WTC11 (cell line): ENCODE results near the gene CRYBA1. TPM values are rescaled to one million over a fixed set of nuclear protein-coding genes. Genes with fewer than 3 reads are reported as not detected.

Experiments
- ATAC-seq: fragments of 200-7000 bp; cut with Tn5 transposase; 2 replicates; pipeline ENCODE4 v1.10.0; 2021; ENCODE audit warnings: mild to moderate bottlenecking, moderate library complexity
- CTCF ChIA-PET: fragments of 300-600 bp; sonication (Branson Sonifier 250); formaldehyde crosslinking; loops from one replicate; lab custom pipeline; 2021; ENCODE audit warnings: antibody characterized with exemption; lab: Charles Lee
- POLR2A ChIA-PET: fragments of 350-600 bp; sonication (Branson Sonifier 250); formaldehyde crosslinking; loops from one replicate; lab custom pipeline; 2021; ENCODE audit warnings: antibody characterized with exemption; lab: Charles Lee
- DNase-seq: peaks from one replicate; pipeline ENCODE4 v3.0.0; 2021; ENCODE audit warnings: low spot score
- H3K27ac Mint-ChIP-seq: 2 replicates; pipeline ENCODE4 v1.8.0; 2021; ENCODE audit warnings: mixed read lengths
- H3K27me3 Mint-ChIP-seq: 2 replicates; pipeline ENCODE4 v1.8.0; 2021; ENCODE audit warnings: low read depth, mild to moderate bottlenecking, moderate library complexity, mixed read lengths
- H3K36me3 Mint-ChIP-seq: 2 replicates; pipeline ENCODE4 v1.8.0; 2021; ENCODE audit warnings: mixed read lengths
- H3K4me1 Mint-ChIP-seq: 2 replicates; pipeline ENCODE4 v1.8.0; 2022; ENCODE audit warnings: mixed read lengths
- H3K4me3 Mint-ChIP-seq: 2 replicates; pipeline ENCODE4 v1.8.0; 2021; ENCODE audit warnings: mild to moderate bottlenecking, moderate library complexity, mixed read lengths
- H3K9me3 Mint-ChIP-seq: 2 replicates; pipeline ENCODE4 v1.8.0; 2021; ENCODE audit warnings: mixed read lengths
- ATF6 ChIP-seq: sonication (generic); formaldehyde crosslinking; IDR thresholded peaks from 2 replicates; pipeline ENCODE4 v1.8.1; 2023; ENCODE audit warnings: mild to moderate bottlenecking, missing genetic modification reagents
- CDX4 ChIP-seq: fragments of 250-450 bp; sonication (Bioruptor Pico); IDR thresholded peaks from 2 replicates; pipeline ENCODE4 v1.9.0; 2021; ENCODE audit warnings: moderate library complexity, mild to moderate bottlenecking, inconsistent platforms, borderline replicate concordance
- CREB1 ChIP-seq: sonication (generic); formaldehyde crosslinking; IDR thresholded peaks from 2 replicates; pipeline ENCODE4 v1.8.0; 2023; ENCODE audit warnings: mild to moderate bottlenecking, missing genetic modification reagents
- CREM ChIP-seq: sonication (generic); formaldehyde crosslinking; IDR thresholded peaks from 2 replicates; pipeline ENCODE4 v1.8.1; 2022; ENCODE audit warnings: mild to moderate bottlenecking, missing genetic modification reagents, moderate library complexity
- EMX1 ChIP-seq: fragments of 250-450 bp; sonication (Bioruptor Pico); IDR thresholded peaks from 2 replicates; pipeline ENCODE4 v1.8.0; 2021; ENCODE audit warnings: mild to moderate bottlenecking
- ETV6 ChIP-seq: sonication (generic); formaldehyde crosslinking; IDR thresholded peaks from 2 replicates; pipeline ENCODE4 v1.8.1; 2022; ENCODE audit warnings: mild to moderate bottlenecking, missing genetic modification reagents
- FOXJ3 ChIP-seq: sonication (generic); formaldehyde crosslinking; IDR thresholded peaks from 2 replicates; pipeline ENCODE4 v1.9.0; 2021; ENCODE audit warnings: missing genetic modification reagents, mild to moderate bottlenecking, borderline replicate concordance
- RORB ChIP-seq: fragments of 250-450 bp; sonication (Bioruptor Pico); IDR thresholded peaks from 2 replicates; pipeline ENCODE4 v1.9.0; 2021; ENCODE audit warnings: mild to moderate bottlenecking
- SP1 ChIP-seq: sonication (generic); formaldehyde crosslinking; conservative IDR thresholded peaks from 2 replicates; pipeline ENCODE4 v1.8.1; 2022; ENCODE audit warnings: missing genetic modification reagents
- ZNF138 ChIP-seq: sonication (generic); formaldehyde crosslinking; conservative IDR thresholded peaks from 2 replicates; pipeline ENCODE4 v1.8.1; 2022; ENCODE audit warnings: mild to moderate bottlenecking, moderate library complexity, missing genetic modification reagents
- ZNF396 ChIP-seq: fragments of 250-450 bp; sonication (Bioruptor Pico); IDR thresholded peaks from 2 replicates; pipeline ENCODE4 v1.8.0; 2021; ENCODE audit warnings: mild to moderate bottlenecking, moderate library complexity, borderline replicate concordance
- ZNF423 ChIP-seq: fragments of 250-450 bp; sonication (Bioruptor Pico); IDR thresholded peaks from 2 replicates; pipeline ENCODE4 v2.1.2; 2022; ENCODE audit warnings: mild to moderate bottlenecking, moderate library complexity
- total RNA-seq: library from RNA; stranded (reverse); gene quantifications from 3 replicates; pipeline ENCODE4 v1.2.3, GENCODE V29; 2021
- TF ChIP-seq, protein P1 (sequence below): sonication (generic); formaldehyde crosslinking; IDR thresholded peaks from 2 replicates; pipeline ENCODE4 v1.8.1; 2023; ENCODE audit warnings: mild to moderate bottlenecking, missing genetic modification reagents, borderline replicate concordance
- TF ChIP-seq, protein P2 (sequence below): fragments of 250-450 bp; sonication (Bioruptor Pico); IDR thresholded peaks from 2 replicates; pipeline ENCODE4 v1.9.0; 2021; ENCODE audit warnings: mild to moderate bottlenecking
- TF ChIP-seq, protein P3 (sequence below): sonication (generic); formaldehyde crosslinking; IDR thresholded peaks from 2 replicates; pipeline ENCODE4 v1.8.1; 2022; ENCODE audit warnings: low read depth, mild to moderate bottlenecking, moderate library complexity, missing genetic modification reagents, borderline replicate concordance
- TF ChIP-seq, protein P4 (sequence below): sonication (generic); formaldehyde crosslinking; IDR thresholded peaks from 2 replicates; pipeline ENCODE4 v1.8.1; 2023; ENCODE audit warnings: mild to moderate bottlenecking, missing genetic modification reagents
- TF ChIP-seq, protein P5 (sequence below): sonication (generic); formaldehyde crosslinking; IDR thresholded peaks from 2 replicates; pipeline ENCODE4 v1.8.0; 2022; ENCODE audit warnings: mild to moderate bottlenecking, missing genetic modification reagents

The CRYBA1 gene
- total RNA-seq, 1 experiment from 2014 or later: not detected

DNA sequence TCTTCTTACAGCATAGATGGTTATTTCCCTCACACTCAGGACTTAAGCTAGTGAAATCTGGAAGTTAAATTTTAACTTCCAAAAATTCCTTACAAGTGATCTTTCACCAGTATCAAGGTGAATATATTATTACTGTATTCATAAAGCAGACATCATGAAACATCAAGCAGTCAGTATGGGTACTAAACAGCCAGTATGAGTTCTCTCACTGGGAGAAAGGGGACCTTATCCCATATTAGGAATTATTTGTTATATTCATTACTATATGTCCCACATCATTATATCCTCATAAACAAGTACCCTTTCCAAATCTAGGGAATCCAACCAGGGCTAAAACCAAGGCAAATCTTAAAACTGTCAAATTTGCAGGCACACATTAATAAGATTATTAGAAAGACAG lies 32.0 kb downstream of the CRYBA1 start (continued):
- TF ChIP-seq, protein P1, sequence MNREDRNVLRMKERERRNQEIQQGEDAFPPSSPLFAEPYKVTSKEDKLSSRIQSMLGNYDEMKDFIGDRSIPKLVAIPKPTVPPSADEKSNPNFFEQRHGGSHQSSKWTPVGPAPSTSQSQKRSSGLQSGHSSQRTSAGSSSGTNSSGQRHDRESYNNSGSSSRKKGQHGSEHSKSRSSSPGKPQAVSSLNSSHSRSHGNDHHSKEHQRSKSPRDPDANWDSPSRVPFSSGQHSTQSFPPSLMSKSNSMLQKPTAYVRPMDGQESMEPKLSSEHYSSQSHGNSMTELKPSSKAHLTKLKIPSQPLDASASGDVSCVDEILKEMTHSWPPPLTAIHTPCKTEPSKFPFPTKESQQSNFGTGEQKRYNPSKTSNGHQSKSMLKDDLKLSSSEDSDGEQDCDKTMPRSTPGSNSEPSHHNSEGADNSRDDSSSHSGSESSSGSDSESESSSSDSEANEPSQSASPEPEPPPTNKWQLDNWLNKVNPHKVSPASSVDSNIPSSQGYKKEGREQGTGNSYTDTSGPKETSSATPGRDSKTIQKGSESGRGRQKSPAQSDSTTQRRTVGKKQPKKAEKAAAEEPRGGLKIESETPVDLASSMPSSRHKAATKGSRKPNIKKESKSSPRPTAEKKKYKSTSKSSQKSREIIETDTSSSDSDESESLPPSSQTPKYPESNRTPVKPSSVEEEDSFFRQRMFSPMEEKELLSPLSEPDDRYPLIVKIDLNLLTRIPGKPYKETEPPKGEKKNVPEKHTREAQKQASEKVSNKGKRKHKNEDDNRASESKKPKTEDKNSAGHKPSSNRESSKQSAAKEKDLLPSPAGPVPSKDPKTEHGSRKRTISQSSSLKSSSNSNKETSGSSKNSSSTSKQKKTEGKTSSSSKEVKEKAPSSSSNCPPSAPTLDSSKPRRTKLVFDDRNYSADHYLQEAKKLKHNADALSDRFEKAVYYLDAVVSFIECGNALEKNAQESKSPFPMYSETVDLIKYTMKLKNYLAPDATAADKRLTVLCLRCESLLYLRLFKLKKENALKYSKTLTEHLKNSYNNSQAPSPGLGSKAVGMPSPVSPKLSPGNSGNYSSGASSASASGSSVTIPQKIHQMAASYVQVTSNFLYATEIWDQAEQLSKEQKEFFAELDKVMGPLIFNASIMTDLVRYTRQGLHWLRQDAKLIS (CRISPR knock-in tag): no peak
- TF ChIP-seq FOXJ3 (CRISPR knock-in tag): no peak
- no peak for TF ChIP-seq RORB (CRISPR knock-in tag)
- no peak for TF ChIP-seq ZNF396
- TF ChIP-seq, protein P2, sequence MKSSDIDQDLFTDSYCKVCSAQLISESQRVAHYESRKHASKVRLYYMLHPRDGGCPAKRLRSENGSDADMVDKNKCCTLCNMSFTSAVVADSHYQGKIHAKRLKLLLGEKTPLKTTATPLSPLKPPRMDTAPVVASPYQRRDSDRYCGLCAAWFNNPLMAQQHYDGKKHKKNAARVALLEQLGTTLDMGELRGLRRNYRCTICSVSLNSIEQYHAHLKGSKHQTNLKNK (CRISPR knock-in tag): no peak
- TF ChIP-seq, all 79 proteins: peak for 0

DNA sequence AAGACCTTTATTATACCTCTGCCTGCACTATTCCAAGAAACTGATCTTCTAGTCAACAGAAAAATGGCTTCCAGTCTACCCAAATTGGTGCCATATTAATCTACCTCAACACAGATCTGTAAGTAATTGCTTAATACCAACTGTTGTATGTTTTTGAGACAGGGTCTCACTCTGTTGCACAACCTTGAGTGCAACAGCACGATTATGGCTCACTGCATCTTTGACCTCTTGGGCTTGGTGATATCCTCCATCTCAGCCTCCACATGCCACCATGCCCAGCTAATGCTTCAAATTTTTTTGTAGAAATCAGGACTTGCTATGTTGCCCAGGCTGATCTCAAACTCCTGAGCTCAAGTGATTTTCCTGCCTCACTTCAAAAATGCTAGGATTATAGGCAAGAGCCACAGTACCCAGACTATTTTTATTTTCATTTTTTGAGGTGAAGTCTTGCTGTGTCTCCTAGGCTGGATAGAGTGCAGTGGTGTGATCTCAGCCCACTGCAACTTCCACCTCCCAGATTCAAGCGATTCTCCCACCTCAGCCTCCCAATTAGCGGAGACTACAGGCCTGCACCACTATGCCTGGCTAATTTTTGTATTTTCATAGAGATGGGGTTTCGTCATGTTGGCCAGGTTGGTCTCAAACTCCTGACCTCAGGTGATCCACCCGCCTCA lies 32.9 kb downstream of the CRYBA1 start:
- no peaks in the 10 kb centered on the region for H3K27me3 Mint-ChIP-seq
- CTCF ChIA-PET: interaction anchor here (0.8 to 2.6 kb wide), 3 partner anchors 11 to 100 kb away, joined by 4 to 16 read pairs (median 8); partner anchors contain the start of gene MYO18A
- 0 out of 2 replicates have a peak overlapping the region, but pooled peaks have one; percentile 21 for H3K4me3 Mint-ChIP-seq
- H3K27ac Mint-ChIP-seq: peak overlapping the region; percentile 79; the same call in 1 of the 2 replicates
- no peak for TF ChIP-seq ETV6 (CRISPR knock-in tag)
- TF ChIP-seq, protein P3, sequence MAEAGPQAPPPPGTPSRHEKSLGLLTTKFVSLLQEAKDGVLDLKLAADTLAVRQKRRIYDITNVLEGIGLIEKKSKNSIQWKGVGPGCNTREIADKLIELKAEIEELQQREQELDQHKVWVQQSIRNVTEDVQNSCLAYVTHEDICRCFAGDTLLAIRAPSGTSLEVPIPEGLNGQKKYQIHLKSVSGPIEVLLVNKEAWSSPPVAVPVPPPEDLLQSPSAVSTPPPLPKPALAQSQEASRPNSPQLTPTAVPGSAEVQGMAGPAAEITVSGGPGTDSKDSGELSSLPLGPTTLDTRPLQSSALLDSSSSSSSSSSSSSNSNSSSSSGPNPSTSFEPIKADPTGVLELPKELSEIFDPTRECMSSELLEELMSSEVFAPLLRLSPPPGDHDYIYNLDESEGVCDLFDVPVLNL (CRISPR knock-in tag): no peak
- TF ChIP-seq, protein P4, sequence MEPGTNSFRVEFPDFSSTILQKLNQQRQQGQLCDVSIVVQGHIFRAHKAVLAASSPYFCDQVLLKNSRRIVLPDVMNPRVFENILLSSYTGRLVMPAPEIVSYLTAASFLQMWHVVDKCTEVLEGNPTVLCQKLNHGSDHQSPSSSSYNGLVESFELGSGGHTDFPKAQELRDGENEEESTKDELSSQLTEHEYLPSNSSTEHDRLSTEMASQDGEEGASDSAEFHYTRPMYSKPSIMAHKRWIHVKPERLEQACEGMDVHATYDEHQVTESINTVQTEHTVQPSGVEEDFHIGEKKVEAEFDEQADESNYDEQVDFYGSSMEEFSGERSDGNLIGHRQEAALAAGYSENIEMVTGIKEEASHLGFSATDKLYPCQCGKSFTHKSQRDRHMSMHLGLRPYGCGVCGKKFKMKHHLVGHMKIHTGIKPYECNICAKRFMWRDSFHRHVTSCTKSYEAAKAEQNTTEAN (CRISPR knock-in tag): no peak
- TF ChIP-seq RORB (CRISPR knock-in tag): no peak
- no peak for TF ChIP-seq CREB1 (CRISPR knock-in tag)
- no peak for TF ChIP-seq CDX4 (CRISPR knock-in tag)
- TF ChIP-seq CREM (CRISPR knock-in tag): no peak
- TF ChIP-seq SP1 (CRISPR knock-in tag): no peak
- TF ChIP-seq EMX1 (CRISPR knock-in tag): no peak
- TF ChIP-seq ZNF423 (CRISPR knock-in tag): no peak
- TF ChIP-seq, protein P5, sequence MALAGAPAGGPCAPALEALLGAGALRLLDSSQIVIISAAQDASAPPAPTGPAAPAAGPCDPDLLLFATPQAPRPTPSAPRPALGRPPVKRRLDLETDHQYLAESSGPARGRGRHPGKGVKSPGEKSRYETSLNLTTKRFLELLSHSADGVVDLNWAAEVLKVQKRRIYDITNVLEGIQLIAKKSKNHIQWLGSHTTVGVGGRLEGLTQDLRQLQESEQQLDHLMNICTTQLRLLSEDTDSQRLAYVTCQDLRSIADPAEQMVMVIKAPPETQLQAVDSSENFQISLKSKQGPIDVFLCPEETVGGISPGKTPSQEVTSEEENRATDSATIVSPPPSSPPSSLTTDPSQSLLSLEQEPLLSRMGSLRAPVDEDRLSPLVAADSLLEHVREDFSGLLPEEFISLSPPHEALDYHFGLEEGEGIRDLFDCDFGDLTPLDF (CRISPR knock-in tag): no peak
- TF ChIP-seq ZNF138: no peak
- no peak for TF ChIP-seq ATF6 (CRISPR knock-in tag)
- TF ChIP-seq, all 79 proteins: peak for 0
- H3K36me3 Mint-ChIP-seq: peaks cover 58% of the 10 kb centered on the region
- DNase-seq (no peak), ATAC-seq (no peak)
- peaks cover 54% of the 10 kb centered on the region for H3K4me1 Mint-ChIP-seq
- POLR2A ChIA-PET: no interaction called here
- no peaks in the 10 kb centered on the region for H3K9me3 Mint-ChIP-seq
